Loucy (cell line): Measurements from ENCODE around the gene INKA1.

Experiments used
- CTCF ChIP-seq: fragments of 200-600 bp; sonication (generic); conservative IDR thresholded peaks from 2 replicates; pipeline ENCODE4 v1.5.1; 2014; ENCODE audit warnings: mild to moderate bottlenecking, antibody characterized with exemption, low read length
- EZH2phosphoT487 ChIP-seq: fragments of 200-600 bp; IDR thresholded peaks from 2 replicates; pipeline ENCODE4 v1.6.1; 2018; ENCODE audit warnings: antibody characterized with exemption, mild to moderate bottlenecking, moderate library complexity, borderline replicate concordance

GRCh38 chr3:49803465-49804140 is 542 bp downstream of the INKA1 start:
- no peak for TF ChIP-seq EZH2phosphoT487
- TF ChIP-seq CTCF = no peak
